ENCODE data around the gene INAVA.

INAVA gene, protein sequence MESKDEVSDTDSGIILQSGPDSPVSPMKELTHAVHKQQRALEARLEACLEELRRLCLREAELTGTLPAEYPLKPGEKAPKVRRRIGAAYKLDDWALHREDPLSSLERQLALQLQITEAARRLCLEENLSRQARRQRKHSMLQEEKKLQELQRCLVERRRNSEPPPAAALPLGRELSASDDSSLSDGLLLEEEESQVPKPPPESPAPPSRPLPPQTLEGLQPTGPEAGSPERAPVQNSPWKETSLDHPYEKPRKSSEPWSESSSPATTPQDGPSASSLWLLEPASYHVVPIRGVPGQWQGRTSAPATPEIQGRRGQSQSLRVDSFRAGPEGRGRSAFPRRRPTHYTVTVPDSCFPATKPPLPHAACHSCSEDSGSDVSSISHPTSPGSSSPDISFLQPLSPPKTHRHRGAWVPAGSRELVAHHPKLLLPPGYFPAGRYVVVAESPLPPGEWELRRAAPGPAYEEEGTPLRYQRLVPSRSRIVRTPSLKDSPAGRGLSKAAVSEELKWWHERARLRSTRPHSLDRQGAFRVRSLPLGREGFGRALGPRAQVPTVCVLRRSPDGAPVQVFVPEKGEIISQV

GRCh38 chr1:200894712-200895442 lies at the start of gene INAVA:
Gene INAVA (plus strand): TSS chr1:200894900. CDS start chr1:200898401, 3,501 bp downstream.
- no peak for TF ChIP-seq CTCF (IDR thresholded peaks at IDR 0.05; ENCODE audit: low read length, missing control alignments)
- H3K4me3 ChIP-seq (replicated peaks; ENCODE audit: low read depth, low read length): no peak within 1 kb of the TSS
- no peak for DNase-seq (ENCODE audit: low read depth)

GRCh38 chr1:200845360-200845759 lies 49.3 kb upstream of the INAVA start:
- no peak overlapping the region for H3K4me3 ChIP-seq (replicated peaks; ENCODE audit: low read depth, low read length)
- DNase-seq (ENCODE audit: low read depth): no peak
- no peak for TF ChIP-seq CTCF (IDR thresholded peaks at IDR 0.05; ENCODE audit: low read length, missing control alignments)

DNA sequence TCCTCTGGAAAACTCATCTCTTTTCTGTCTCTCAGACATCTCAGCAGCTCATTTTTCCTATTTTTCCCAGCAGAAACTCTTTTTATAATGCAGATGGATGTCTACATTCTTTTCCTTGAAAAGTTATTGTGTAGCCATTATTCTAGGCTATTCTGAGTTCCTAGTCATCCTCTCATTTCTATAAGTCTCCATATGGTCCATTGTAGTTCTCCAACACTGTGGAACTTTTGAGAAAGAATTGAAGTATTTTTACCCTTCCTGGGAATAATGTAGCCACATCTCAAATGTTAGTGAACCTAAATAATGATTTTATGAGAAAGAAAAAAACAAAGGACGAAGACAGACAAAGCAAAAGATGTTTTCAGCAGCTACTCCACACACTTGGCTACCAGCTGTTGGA lies 48.3 kb upstream of the INAVA start:
- no peak overlapping the region for H3K4me3 ChIP-seq (replicated peaks; ENCODE audit: low read depth, low read length)
- no peak for TF ChIP-seq CTCF (IDR thresholded peaks at IDR 0.05; ENCODE audit: low read length, missing control alignments)
- no peak for DNase-seq (ENCODE audit: low read depth)

DNA sequence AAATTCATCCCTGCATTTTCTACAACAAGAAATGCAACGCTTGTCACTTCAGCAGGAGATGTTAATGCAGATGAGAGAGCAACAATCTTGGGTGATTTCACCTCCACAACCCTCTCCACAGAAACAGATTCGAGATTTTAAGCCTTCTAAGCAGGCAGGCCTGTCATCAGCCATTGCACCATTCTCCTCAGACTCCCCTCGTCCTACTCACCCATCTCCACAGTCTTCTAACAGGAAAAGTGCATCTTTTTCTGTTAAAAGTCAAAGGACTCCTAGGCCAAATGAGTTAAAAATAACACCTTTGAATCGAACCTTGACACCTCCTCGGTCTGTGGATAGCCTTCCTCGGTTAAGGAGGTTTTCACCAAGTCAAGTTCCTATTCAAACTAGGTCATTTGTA lies 45.3 kb upstream of the INAVA start:
- no peak for DNase-seq (ENCODE audit: low read depth)
- TF ChIP-seq CTCF (IDR thresholded peaks at IDR 0.05; ENCODE audit: low read length, missing control alignments): no peak
- H3K4me3 ChIP-seq (replicated peaks; ENCODE audit: low read depth, low read length): no peak overlapping the region

DNA sequence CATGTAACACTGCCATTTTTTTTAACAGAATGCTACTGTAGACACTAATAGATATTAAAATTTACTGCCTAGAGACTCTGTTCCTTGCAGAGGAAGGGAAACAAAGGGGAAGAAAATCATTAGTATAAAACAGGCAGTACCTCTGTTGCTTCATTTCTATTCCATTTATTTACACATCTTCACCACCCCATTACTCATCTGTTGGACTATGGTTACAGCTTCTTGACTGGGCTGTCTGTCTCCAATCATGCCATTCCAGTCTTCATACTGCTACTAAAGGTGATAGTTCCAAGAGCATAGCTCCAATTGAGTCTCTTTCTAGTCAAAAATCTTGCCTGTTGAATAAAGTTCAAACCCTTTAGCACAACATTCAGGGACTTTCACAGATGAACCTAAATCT lies 44.1 kb upstream of the INAVA start:
- TF ChIP-seq CTCF (IDR thresholded peaks at IDR 0.05; ENCODE audit: low read length, missing control alignments): no peak
- DNase-seq (ENCODE audit: low read depth): no peak
- H3K4me3 ChIP-seq (replicated peaks; ENCODE audit: low read depth, low read length): no peak overlapping the region

- no peak overlapping the region for H3K4me3 ChIP-seq (replicated peaks; ENCODE audit: low read depth, low read length)
- peak; percentile 84 for DNase-seq (ENCODE audit: low read depth)
Measured at GRCh38 chr1:200856716-200857357, 37.9 kb upstream of the INAVA start.

More at GRCh38 chr1:200856716-200857357, 37.9 kb upstream of the INAVA start:
- no peak for TF ChIP-seq CTCF (IDR thresholded peaks at IDR 0.05; ENCODE audit: low read length, missing control alignments)
